GM19397 (cell line): Measurements from ENCODE around the gene ZBP1.

Experiments used
- ATAC-seq: cut with Tn5 transposase; IDR thresholded peaks from one replicate; pipeline ENCODE4 v1.9.1; 2021; ENCODE audit warnings: mild to moderate bottlenecking, moderate library complexity; ENCODE audit not compliant: unreplicated experiment

The ZBP1 gene

GRCh38 chr20:57658833-57659516, 38.7 kb upstream of the ZBP1 start:
- no peak for ATAC-seq

GRCh38 chr20:57658447-57658832, 38.2 kb upstream of the ZBP1 start:
- ATAC-seq, result no peak

DNA sequence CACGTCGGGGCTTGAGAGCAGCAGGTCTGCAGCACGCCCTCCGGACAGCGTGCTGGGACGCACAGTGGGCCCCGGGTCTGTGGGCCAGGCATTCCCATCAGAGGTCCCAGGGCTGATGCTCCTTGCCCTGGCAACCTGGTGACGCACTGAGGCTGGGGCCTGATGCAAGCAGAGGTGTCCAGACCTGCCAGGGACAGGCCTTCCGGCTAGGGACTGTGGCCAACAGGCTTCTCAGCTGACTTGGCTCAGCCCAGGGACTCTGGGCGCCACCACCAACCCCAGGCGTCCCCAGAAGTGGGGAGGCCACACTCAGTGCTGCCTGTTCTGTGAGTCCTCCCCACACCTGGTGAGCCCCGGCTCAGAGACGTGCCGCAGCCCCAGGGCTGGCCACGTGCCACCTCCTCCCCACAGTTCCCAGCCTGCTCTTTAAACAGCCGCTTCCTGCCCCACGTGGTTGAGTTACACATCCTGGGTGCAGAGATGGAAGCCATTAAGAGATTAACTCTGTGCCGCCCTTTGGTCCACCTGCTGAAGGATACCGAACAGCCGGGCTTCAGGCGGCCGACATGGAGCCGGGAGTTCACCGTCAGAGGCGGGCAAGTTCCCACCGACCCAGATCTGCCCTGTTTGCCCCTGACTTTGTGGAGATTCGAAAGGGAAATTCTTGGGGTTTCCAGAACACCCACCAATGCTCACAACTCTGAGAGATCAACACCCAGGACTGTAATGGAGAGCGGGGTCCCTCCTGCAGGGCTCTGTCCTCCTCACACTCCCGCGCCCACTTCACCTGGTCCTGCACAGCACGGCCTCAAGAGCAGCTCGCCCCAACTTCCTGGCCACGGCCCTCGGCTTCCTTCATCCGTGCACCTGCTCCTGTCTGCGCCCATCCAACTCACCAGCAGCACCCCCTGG, 37.6 kb upstream of the ZBP1 start:
- ATAC-seq, result no peak

DNA sequence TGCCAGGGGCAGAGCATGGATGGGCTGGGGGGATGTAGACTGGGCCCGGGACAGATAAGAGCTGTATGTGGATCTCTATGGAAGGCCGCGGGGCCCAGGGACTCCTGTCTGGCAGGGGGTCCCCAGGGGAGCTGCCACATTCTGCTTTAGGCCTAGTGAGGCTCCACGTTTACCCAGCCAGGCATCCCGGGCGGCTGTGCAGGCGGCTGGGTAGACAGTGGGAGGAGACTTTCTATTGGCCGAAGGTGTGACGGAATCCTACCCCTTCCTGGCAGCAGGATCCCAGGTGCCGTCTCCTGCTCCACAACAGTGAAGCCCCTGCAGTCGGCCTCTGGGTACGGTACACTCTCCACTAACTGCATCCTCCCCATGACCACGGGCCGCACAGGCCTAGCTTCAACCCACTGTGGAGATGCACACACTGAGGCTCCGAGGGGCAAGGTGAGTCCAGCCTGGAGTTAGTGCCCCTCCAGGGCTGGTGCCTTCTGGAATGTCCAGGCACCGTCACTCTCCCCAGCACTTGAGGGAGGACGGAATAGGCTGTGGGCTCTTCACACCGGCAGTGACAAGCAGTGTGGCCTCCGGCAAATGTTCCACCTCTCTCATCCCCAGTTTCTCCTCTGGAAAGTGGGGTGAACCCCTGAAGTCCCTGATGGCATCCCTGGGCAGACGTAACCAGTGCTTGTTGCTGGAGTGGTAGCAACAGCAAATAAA, 36.8 kb upstream of the ZBP1 start:
- ATAC-seq, result no peak

DNA sequence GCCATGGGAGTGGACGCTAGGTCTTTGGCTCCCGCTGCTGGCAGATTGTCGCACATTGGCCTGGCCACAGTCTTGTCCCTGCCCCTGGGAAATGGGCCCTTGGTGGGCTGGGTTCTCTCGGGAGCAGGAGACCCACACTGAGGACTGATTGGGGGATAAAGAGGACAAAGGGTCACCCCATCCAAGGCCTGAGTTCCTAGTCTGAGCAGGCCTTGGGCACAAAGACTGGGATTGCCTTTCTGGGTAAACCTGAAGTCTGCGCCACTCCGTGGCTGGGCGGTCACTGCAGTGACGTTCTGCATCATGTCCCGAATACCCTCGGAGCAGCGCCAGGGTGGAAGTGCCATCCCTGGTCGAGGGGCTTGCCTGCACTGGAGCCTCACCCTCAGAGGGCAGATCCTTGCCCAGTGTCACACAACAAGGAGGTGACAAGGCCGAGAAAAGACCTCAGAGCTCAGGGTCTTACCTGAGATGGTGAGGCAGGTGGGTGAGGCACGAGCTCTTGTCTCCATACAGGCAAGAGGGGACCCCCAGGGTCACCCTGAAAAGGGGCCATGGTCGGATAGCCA, 36.1 kb upstream of the ZBP1 start:
- ATAC-seq, result no peak

DNA sequence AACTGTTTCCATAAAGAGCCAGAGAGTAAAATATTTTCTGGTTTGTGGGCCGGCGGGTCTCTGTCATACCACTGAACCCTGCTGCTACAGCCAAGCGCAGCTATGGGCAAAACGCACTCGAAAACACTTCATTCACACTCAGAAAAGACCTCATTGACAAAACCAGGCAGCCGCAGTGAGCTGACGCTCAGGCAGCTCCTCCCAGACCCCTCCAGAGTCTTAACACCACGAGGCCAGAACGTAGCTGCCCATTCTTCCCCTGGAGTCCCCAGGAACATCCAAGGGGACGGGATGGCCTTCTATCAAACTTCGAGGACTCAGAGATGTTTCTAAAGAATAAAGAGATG, 35.6 kb upstream of the ZBP1 start:
- no peak for ATAC-seq

DNA sequence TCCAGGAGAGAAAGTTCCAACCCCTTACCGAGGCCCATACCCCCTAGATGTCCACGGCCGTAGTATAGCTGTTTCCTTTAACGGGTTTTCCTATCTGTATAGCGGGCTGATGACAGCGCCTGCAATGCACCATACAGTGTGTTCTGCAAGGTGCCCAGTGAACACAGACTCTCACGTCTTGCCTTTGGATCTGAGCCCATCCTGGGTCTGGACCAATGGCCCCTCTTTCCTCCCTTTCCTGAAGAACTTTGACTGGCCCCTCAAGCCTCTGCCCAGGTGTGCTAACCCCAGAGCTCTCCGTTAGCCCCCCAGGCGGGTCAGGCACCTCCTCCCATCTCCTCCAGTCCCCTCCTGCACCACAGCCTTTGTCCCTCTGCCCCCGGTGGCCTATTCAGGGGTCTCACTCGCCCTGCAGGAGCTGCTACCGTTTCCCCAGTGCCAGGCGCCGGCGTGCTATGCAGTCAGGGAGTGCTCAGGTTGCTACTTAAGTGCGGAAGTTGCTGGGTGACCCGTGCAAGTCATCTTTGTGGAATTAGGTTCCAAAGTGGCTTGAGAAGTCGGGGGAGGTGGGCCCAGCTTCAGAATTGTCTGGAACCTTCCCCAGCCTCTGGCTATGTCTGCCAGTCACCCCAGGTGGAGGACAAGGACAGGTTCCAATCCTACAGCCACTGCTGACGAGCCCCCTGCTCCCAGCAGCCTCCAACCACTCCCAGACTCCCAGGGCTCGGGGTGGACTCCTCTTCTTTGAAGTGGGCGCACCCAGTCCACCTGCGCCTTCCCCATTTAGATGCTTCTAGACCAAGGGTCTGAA, 35.0 kb upstream of the ZBP1 start:
- no peak for ATAC-seq

DNA sequence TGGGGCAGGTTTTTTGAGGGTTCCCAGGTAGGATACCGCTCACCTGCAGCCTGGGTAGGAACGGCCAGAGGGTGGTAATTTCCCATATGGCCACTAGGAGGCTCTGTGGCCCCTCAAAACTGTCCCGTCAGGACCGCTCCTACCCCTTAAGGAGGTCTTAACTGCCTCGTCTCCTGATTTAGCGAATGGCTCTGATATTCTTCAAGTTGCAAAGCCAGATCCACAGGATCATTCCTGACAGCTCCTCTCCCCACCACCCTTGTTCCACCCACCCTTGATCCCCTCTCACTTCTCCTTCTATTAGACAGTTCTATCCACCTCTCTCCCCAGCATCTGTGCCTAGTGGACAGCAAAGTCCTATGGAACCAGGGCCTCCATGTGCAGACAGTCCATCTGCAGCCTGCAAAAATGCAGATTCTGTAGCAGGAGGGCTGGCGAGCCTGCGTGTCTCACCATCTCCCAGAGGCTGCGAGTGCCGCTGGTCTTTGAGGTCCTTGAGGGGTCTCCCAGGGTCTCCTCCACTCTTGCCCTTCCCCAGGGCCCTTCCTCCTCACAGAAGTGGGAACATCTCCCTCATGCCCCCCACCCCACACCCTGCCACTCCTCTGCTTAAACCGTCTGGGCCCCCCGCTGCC, 34.3 kb upstream of the ZBP1 start:
- ATAC-seq, result peak; percentile 62

DNA sequence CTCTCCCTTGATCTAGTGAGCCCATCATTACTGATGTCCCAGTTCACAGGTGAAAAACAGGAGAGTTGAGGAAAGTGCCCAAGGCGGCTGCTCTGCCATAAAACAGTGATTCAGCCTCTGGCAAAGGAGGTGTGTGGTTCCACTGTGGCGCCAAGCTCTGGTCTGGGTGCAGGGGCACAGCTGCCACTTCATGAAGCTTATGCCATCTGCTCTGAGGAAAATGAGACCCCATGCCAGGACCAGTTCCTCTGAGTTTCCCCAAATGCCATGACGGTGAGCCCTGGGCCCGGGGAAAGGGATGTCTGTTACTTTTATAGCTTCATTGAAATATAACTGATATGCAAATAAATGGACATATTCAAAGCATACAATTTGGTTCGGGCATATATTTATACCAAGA, 33.7 kb upstream of the ZBP1 start:
- no peak for ATAC-seq

DNA sequence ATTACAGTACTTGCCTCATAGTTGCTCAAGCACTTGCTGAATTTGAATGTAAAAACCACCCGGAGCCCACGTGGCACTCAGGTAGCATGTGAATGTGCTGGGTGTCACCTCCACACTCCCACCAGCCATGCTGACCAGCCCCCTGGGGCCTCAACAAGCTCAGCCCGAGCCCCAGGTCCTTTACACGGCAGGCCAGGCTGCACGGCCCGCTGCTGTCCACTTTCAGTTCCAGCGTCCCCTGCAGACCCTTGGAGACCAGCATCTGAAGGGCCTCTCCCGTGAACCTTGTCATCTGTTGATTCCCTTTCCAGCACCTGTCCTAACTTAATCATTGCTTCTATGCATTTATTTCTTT, 33.3 kb upstream of the ZBP1 start:
- no peak for ATAC-seq

GRCh38 chr20:57652606-57653545, 32.6 kb upstream of the ZBP1 start:
- ATAC-seq, result no peak

- ATAC-seq, result no peak
Measured at GRCh38 chr20:57651881-57652605, 31.8 kb upstream of the ZBP1 start.

DNA sequence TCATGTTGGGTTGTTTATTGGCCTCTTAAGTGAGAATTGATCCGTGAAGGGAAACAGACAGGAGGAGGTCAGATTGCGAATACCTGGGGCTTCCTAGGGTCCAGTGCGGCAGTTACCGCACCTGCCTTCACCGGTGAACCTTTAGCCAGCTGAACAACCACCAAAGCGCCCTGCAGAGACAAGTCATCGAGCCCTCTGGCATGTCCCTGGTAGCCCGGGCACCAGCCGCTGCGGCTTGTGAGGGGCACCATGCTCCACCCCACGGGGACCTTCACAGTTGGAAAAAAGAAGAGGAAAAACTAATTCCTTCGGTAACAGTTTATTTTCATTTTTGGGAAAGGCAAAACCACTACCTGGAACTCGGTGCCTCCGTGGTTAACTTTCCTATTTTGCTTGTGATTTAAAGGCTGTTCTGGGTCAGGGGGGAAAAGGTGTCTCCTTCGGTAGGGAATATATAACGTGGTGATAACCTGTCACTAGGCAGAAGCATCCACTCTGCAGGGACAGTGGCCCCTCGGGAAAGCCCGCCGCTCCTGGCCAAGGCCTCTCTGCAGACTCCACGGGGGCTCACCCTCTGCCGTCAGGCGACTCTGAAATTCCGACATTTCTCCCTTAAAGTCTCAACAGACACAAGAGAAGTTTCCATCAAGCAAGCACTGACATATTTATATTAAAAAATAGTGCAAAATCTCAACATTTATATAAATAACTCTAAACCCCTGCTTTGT, 30.7 kb upstream of the ZBP1 start:
- no peak for ATAC-seq

- ATAC-seq, result no peak
Measured at GRCh38 chr20:57650266-57650665, 30.0 kb upstream of the ZBP1 start.

- no peak for ATAC-seq
Measured at GRCh38 chr20:57649617-57650015, 29.4 kb upstream of the ZBP1 start.

GRCh38 chr20:57648878-57649616, 28.8 kb upstream of the ZBP1 start:
- no peak for ATAC-seq
